H1 (cell line): Measurements from ENCODE around the gene QDPR.

Experiments used
- CTCF ChIP-seq, 3 experiments: IDR thresholded peaks; 1 replicate in 2 of 3; 2 replicates in 1 of 3; pipeline versions ENCODE4 v1.5.1 to v1.6.1; 2011; ENCODE audit warnings: low read length in 3 of 3, mild to moderate bottlenecking in 3 of 3, inconsistent platforms in 2 of 3, low read depth in 1 of 3, moderate library complexity in 1 of 3; ENCODE audit not compliant: insufficient read depth in 1 of 3; ENCODE audit errors: control extremely low read depth in 1 of 3
- POLR2A ChIP-seq, 2 experiments: IDR thresholded peaks; 1 replicate in 1 of 2; 2 replicates in 1 of 2; pipeline ENCODE4 v1.6.1; 2011; ENCODE audit warnings: low read depth in 2 of 2, low read length in 2 of 2, mild to moderate bottlenecking in 2 of 2; ENCODE audit errors: control extremely low read depth in 1 of 2
- RFX5 ChIP-seq: IDR thresholded peaks from 2 replicates; pipeline ENCODE4 v1.6.1; 2011; ENCODE audit warnings: low read depth, low read length, improper control_type of control experiment, borderline replicate concordance

DNA sequence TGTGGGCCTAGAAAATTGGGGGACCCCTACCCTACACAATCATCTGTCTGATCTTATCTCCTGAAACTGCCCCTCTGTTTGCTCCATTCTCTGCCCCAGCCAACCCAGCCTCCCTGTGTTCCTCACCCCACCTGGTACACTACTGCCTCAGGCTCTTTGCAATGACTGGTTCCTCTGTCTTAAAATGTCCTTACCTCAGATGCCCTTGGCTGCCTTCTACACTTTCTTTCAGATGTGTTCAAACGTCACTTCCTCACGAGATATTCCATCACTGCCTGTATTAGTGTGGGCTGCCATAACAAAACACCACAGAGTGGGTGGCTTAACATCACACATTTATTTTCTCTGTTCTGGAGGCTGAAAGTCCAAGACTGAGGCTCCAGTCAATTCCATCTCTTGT is 29.2 kb downstream of the QDPR start:
- TF ChIP-seq CTCF (IDR thresholded peaks at IDR 0.05; ENCODE audit: control extremely low read depth in 1 of 3, insufficient read depth in 1 of 3, low read depth in 1 of 3, low read length in 3 of 3) (no peak), POLR2A (IDR thresholded peaks at IDR 0.05; ENCODE audit: control extremely low read depth in 1 of 2, low read depth in 2 of 2, low read length in 2 of 2) (no peak), RFX5 (no peak)
